ENCODE results near the gene B3GAT1. TPM values are rescaled to one million over a fixed set of nuclear protein-coding genes. Genes with fewer than 3 reads are reported as not detected.

Gene B3GAT1
- total and polyA plus RNA-seq, 12 donors: 0.09 to 10.3 (median 2.1) TPM; not detected in 1

GRCh38 chr11:134380785-134381184, 31.3 kb downstream of the B3GAT1 start:
- intact Hi-C loops (cut with DNase I): no loop called here
- DNase-seq: no peak
- 58 to 77% (median 62%) methylated on average over 3 to 4 of the region's 4 CpGs for WGBS, 4 donors
- H3K9me3 ChIP-seq (replicated peaks in 1 of 3): no peaks in the 10 kb centered on the region
- no peak overlapping the region for H3K27ac ChIP-seq
- H3K4me3 ChIP-seq: no peak overlapping the region
- H3K27me3 ChIP-seq: no peaks in the 10 kb centered on the region
- H3K4me1 ChIP-seq (replicated peaks in 1 of 2): no peaks in the 10 kb centered on the region
- TF ChIP-seq CTCF (IDR thresholded peaks at IDR 0.05) (no peak), POLR2A (IDR thresholded peaks at IDR 0.05) (no peak)
- H3K36me3 ChIP-seq (replicated peaks in 1 of 2): no peaks in the 10 kb centered on the region

GRCh38 chr11:134380229-134380628, 31.8 kb downstream of the B3GAT1 start:
- H3K4me1 ChIP-seq (replicated peaks in 1 of 2): no peaks in the 10 kb centered on the region
- WGBS, 4 donors: 69 to 88% (median 78%) methylated on average over 2 to 12 of the region's 12 CpGs
- no peak overlapping the region for H3K4me3 ChIP-seq
- no peaks in the 10 kb centered on the region for H3K9me3 ChIP-seq (replicated peaks in 1 of 3)
- no peak overlapping the region for H3K27ac ChIP-seq
- intact Hi-C loops (cut with DNase I): no loop called here
- no peaks in the 10 kb centered on the region for H3K36me3 ChIP-seq (replicated peaks in 1 of 2)
- no peak for DNase-seq
- H3K27me3 ChIP-seq: no peaks in the 10 kb centered on the region
- TF ChIP-seq CTCF (IDR thresholded peaks at IDR 0.05) (no peak), POLR2A (IDR thresholded peaks at IDR 0.05) (no peak)

- Histone ChIP-seq H3K27me3 (no peaks in the 10 kb centered on the region), H3K36me3 (replicated peaks in 1 of 2) (no peaks in the 10 kb centered on the region), H3K4me3 (no peak overlapping the region), H3K27ac (no peak overlapping the region), H3K4me1 (replicated peaks in 1 of 2) (no peaks in the 10 kb centered on the region), H3K9me3 (replicated peaks in 1 of 3) (no peaks in the 10 kb centered on the region)
- intact Hi-C loops (cut with DNase I): no loop called here
- no peak for DNase-seq
- TF ChIP-seq CTCF (IDR thresholded peaks at IDR 0.05): no peak
- TF ChIP-seq POLR2A (IDR thresholded peaks at IDR 0.05): no peak
- WGBS, 4 donors: 80 to 90% (median 84%) methylated on average over 2 of the region's 2 CpGs
Observed at GRCh38 chr11:134379241-134379640, 32.8 kb downstream of the B3GAT1 start.

- no peaks in the 10 kb centered on the region for H3K36me3 ChIP-seq (replicated peaks in 1 of 2)
- no peaks in the 10 kb centered on the region for H3K9me3 ChIP-seq (replicated peaks in 1 of 3)
- H3K4me3 ChIP-seq: no peak overlapping the region
- H3K27me3 ChIP-seq: no peaks in the 10 kb centered on the region
- intact Hi-C loops (cut with DNase I): no loop called here
- no peak for TF ChIP-seq CTCF (IDR thresholded peaks at IDR 0.05)
- 79 to 84% (median 84%) methylated on average over 14 of the region's 14 CpGs for WGBS, 4 donors
- no peak for DNase-seq
- H3K4me1 ChIP-seq (replicated peaks in 1 of 2): no peaks in the 10 kb centered on the region
- H3K27ac ChIP-seq: no peak overlapping the region
Observed at GRCh38 chr11:134377876-134378275, 34.2 kb downstream of the B3GAT1 start.

Measured in adrenal gland (tissue), 12 donors.